ENCODE data around the gene ATP8A2. TPM values are rescaled to one million over a fixed set of nuclear protein-coding genes. Genes with fewer than 3 reads are reported as not detected.

Gene ATP8A2
- total and polyA plus RNA-seq, 2 of the 4 experiments (the other 2 are of a cell fraction) = 0.02 to 0.18 TPM

- BruUV-seq (replicated peaks) = no TSS peak
- Histone ChIP-seq H4K8ac (ENCODE audit: low read depth in 2 of 2, low read length in 2 of 2) (no peak overlapping the region), H3K4me1 (ENCODE audit: control insufficient read depth, insufficient read depth, low read length) (no peaks in the 10 kb centered on the region), H4K91ac (ENCODE audit: insufficient read depth, low read depth, low read length) (no peak overlapping the region), H4K5ac (ENCODE audit: low read depth, low read length) (no peak overlapping the region), H2BK20ac (ENCODE audit: low read depth, low read length) (no peak overlapping the region), H2BK5ac (ENCODE audit: low read depth, low read length, poor library complexity, severe bottlenecking) (no peak overlapping the region), H3K27ac (ENCODE audit: insufficient read depth, low read length) (no peak overlapping the region), H3K9ac (ENCODE audit: low read depth, low read length) (no peak overlapping the region), H4K20me1 (ENCODE audit: insufficient read depth, low read length) (no peaks in the 10 kb centered on the region), H3K18ac (ENCODE audit: low read depth, low read length) (no peak overlapping the region), H3K23ac (ENCODE audit: low read depth, low read length) (no peak overlapping the region), H2AFZ (replicated peaks; ENCODE audit: low read length, poor library complexity) (no peak overlapping the region), H3K27me3 (ENCODE audit: control insufficient read depth, insufficient read depth, low read length) (no peaks in the 10 kb centered on the region), H2AK5ac (ENCODE audit: low read depth, low read length) (no peak overlapping the region), H3K4ac (ENCODE audit: low read depth, low read length) (no peak overlapping the region), H3K4me3 (ENCODE audit: insufficient read depth, low read depth, low read length) (no peak overlapping the region), H3K9me3 (ENCODE audit: control insufficient read depth, insufficient read depth, low read length) (no peaks in the 10 kb centered on the region), H3K79me1 (ENCODE audit: low read depth in 1 of 2, low read length in 2 of 2) (no peaks in the 10 kb centered on the region), H2BK120ac (ENCODE audit: low read depth, low read length) (no peak overlapping the region), H2AK9ac (replicated peaks; ENCODE audit: low read depth, low read length, poor library complexity) (no peak overlapping the region), H3K14ac (replicated peaks; ENCODE audit: low read depth, low read length) (no peak overlapping the region), H3K36me3 (ENCODE audit: control insufficient read depth, insufficient read depth, low read length) (no peaks in the 10 kb centered on the region), H3K56ac (ENCODE audit: extremely low read depth, insufficient read depth, low read length) (no peak overlapping the region), H2BK15ac (ENCODE audit: low read depth, low read length) (no peak overlapping the region), H3K4me2 (ENCODE audit: low read depth, low read length) (no peak overlapping the region), H3K9me1 (ENCODE audit: insufficient read depth, low read length) (no peaks in the 10 kb centered on the region)
- POLR2A ChIA-PET (ENCODE audit: unreplicated experiment) = no interaction called here
- TF ChIP-seq ELK1 (IDR thresholded peaks at IDR 0.05; ENCODE audit: borderline replicate concordance, low read depth, low read length) (no peak), RAD21 (IDR thresholded peaks at IDR 0.05; ENCODE audit: low read length) (no peak), MXI1 (IDR thresholded peaks at IDR 0.05; ENCODE audit: borderline replicate concordance, low read depth, low read length) (no peak), RFX5 (IDR thresholded peaks at IDR 0.05; ENCODE audit: low read depth, low read length) (no peak), POLR2A (IDR thresholded peaks at IDR 0.05; ENCODE audit: low read depth, low read length) (no peak)
- no CpG with 5 or more reads among the region's 3 CpGs for WGBS, 2 experiments (ENCODE audit: extremely low coverage in 2 of 2, insufficient read length in 1 of 2)
- ATAC-seq (ENCODE audit: low read depth) (no peak), DNase-seq (no peak)
- intact Hi-C loops (cut with micrococcal nuclease) = no loop called here
- CTCF ChIA-PET = no interaction called here
- dilution Hi-C loops (cut with HindIII; ENCODE audit: low sequenced_read_pairs, unreplicated experiment) = no loop called here
- in situ Hi-C loops (cut with MboI; ENCODE audit: low sequenced_read_pairs) = no loop called here
Observed at GRCh38 chr13:25803641-25804040, 431.9 kb downstream of the ATP8A2 start.
